LNCaP clone FGC (cell line): ENCODE data around the gene ARSB.

ENCODE experiments used
- DNase-seq: peaks from one replicate; pipeline ENCODE4 v3.0.0-alpha.2; 2011; ENCODE audit warnings: low read depth
- H3K4me3 ChIP-seq: 2 replicates; pipeline ENCODE4 v1.5.1; 2011; ENCODE audit warnings: mild to moderate bottlenecking, low read depth, low read length, control low read depth
- CTCF ChIP-seq: IDR thresholded peaks from 2 replicates; pipeline ENCODE4 v1.5.1; 2012; ENCODE audit warnings: mild to moderate bottlenecking; ENCODE audit not compliant: control insufficient read depth, insufficient read depth; ENCODE audit errors: extremely low read depth

The ARSB gene

DNA sequence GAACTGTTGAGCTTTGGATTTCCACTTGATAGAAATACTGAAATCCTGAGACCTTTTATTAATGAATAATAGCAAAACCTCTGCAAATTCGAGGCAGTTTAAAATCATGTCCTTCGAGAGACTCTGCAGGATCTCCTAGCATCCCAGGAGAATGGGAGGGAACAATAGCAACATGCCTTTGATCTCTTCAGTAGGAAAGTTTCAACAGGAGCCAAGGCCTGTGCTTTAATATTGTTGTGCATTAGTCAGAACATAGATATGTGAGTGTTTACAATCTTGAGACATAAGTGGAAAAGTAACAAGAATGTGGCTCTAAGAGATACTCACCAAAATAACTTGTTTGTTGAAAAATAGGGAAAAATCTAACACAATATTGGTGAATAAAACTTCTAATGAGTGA is 253.2 kb downstream of the ARSB start:
- no peak for TF ChIP-seq CTCF
- H3K4me3 ChIP-seq: no peak overlapping the region
- no peak for DNase-seq

- no peak for TF ChIP-seq CTCF
- no peak for DNase-seq
- H3K4me3 ChIP-seq: no peak overlapping the region
Observed at GRCh38 chr5:78730300-78731094, 254.6 kb downstream of the ARSB start.

DNA sequence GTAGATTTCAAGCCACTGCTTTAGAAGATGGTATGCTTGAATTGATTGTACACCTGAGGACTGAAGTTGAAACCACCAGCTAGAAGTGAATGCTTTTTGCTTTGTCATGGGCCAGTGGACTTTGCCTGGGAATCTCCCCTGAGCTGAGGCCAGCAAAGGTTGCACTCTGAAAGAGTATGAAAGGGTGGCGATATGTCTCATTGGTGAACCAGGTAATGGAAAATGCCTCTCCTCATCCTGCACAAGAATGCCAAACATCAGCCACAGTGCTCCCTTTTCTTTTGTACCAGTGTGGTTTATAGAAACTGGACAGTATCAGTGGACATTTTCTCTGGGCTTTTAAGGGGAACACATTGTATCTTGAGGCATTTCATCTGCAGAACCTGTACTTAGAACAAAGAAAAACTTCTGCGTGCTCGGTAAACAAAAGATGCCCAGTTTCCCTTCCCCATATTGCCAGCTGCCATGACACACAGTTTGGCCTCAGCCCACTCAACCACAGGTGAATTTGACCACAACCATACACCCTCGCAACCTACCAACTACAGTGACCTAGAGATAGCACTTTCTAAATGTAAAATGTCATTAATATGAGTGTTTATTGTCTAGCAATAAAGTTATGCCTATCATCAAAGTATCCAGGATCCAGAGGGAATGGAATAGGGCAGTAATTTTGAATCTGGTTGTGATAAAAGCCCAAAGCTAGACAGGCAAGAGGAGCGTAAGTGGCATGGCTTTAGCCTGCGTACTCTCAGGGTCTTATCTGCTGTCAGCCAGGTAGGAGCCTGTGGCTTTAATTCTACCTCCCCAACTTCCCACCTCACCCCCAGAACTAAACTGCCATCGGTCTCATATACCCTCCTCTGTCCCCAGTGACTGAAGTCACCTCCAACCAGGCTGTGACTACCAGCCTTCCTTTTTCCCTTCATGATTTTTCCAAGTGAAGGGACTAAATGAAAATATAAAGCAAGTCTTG is 257.0 kb downstream of the ARSB start:
- TF ChIP-seq CTCF: no peak
- no peak for DNase-seq
- H3K4me3 ChIP-seq: no peak overlapping the region
